K562 (cell line): ENCODE results near the gene PTPN18. TPM values are rescaled to one million over a fixed set of nuclear protein-coding genes. Genes with fewer than 3 reads are reported as not detected.

Experiments
- ATAC-seq: fragments of 200-7000 bp; cut with Tn5 transposase; 3 replicates; pipeline ENCODE4 v1.9.1; 2020; ENCODE audit warnings: moderate library complexity
- BruUV-seq: library from RNA; stranded (reverse); fragments of 400-500 nt; replicated peaks from 2 replicates; lab custom pipeline; 2021; lab: Mats Ljungman, UMichigan
- CTCF ChIA-PET: fragments of 300-600 bp; formaldehyde crosslinking; extraction: SDS; loops from one replicate; lab custom pipeline; 2021; ENCODE audit warnings: low intra/inter-chr PET ratio; lab: Yijun Ruan, JAX
- POLR2A ChIA-PET: fragments of 300-600, 350-650 bp; sonication (Branson Sonifier 250); formaldehyde crosslinking; extraction: SDS; loops from one replicate; lab custom pipeline; 2021; ENCODE audit warnings: antibody characterized with exemption, inconsistent platforms; lab: Yijun Ruan, JAX
- DNase-seq, 4 experiments: peaks; one replicate each; pipeline versions ENCODE4 v3.0.0 to v3.0.0-alpha.2; 2011 to 2018; ENCODE audit warnings: low spot score in 3 of 4, mixed read lengths in 3 of 4; ENCODE audit errors: extremely low read depth in 1 of 4
- FAIRE-seq: peaks from 2 replicates; lab custom pipeline; 2011; peaks lifted over from hg19 to GRCh38; lab: Jason Lieb, UNC
- H2AFZ ChIP-seq: 2 replicates; pipeline ENCODE4 v1.6.0; 2011; ENCODE audit warnings: low read depth, low read length, control low read depth, inconsistent platforms
- H3K27ac ChIP-seq: fragments of 200-600 bp; 3 replicates; pipeline ENCODE4 v1.8.0; 2011; ENCODE audit warnings: low read depth, mild to moderate bottlenecking, control low read depth, inconsistent platforms, low read length, moderate library complexity, mixed read lengths; ENCODE audit errors: extremely low read depth
- H3K27me3 ChIP-seq, 2 experiments: fragments of 300-600 bp in 1 of 2; 2 replicates in 1 of 2; 3 replicates in 1 of 2; pipeline versions ENCODE4 v1.6.0 to v1.8.0; 2011; ENCODE audit warnings: inconsistent platforms in 2 of 2, low read length in 2 of 2, mild to moderate bottlenecking in 1 of 2, mixed read lengths in 1 of 2, moderate library complexity in 1 of 2; ENCODE audit not compliant: control insufficient read depth in 2 of 2, insufficient read depth in 2 of 2
- H3K36me3 ChIP-seq: fragments of 300-600 bp; 3 replicates; pipeline ENCODE4 v1.8.0; 2011; ENCODE audit warnings: mild to moderate bottlenecking, low read length, inconsistent platforms; ENCODE audit not compliant: control insufficient read depth, insufficient read depth
- H3K4me1 ChIP-seq, 2 experiments: fragments of 200-600 bp in 1 of 2; replicated peaks in 1 of 2; 2 replicates in 1 of 2; 3 replicates in 1 of 2; pipeline versions ENCODE4 v1.5.1 to v1.8.0; 2011; ENCODE audit warnings: inconsistent platforms in 2 of 2, low read length in 2 of 2, mild to moderate bottlenecking in 1 of 2, mixed read lengths in 1 of 2, moderate library complexity in 1 of 2; ENCODE audit not compliant: control insufficient read depth in 2 of 2, insufficient read depth in 2 of 2
- H3K4me2 ChIP-seq: 2 replicates; pipeline ENCODE4 v1.6.1; 2011; ENCODE audit warnings: low read length, control low read depth, inconsistent platforms, mixed read lengths; ENCODE audit not compliant: insufficient read depth
- H3K4me3 ChIP-seq: fragments of 200-600 bp; sonication (generic), shearing (Covaris generic); 2 replicates; pipeline ENCODE4 v1.5.1; 2016; ENCODE audit warnings: control low read depth, inconsistent platforms
- H3K79me2 ChIP-seq: fragments of 200-600 bp; 3 replicates; pipeline ENCODE4 v1.8.0; 2011; ENCODE audit warnings: low read length, inconsistent platforms; ENCODE audit not compliant: control insufficient read depth, insufficient read depth
- H3K9ac ChIP-seq, 2 experiments: 2 replicates each; pipeline versions ENCODE4 v1.6.0 to v1.6.1; 2011; ENCODE audit warnings: low read depth in 2 of 2, low read length in 2 of 2, control low read depth in 1 of 2, inconsistent platforms in 1 of 2, mild to moderate bottlenecking in 1 of 2, mixed read lengths in 1 of 2; ENCODE audit not compliant: insufficient read depth in 1 of 2
- H3K9me1 ChIP-seq: one replicate; pipeline ENCODE4 v1.6.0; 2011; ENCODE audit warnings: inconsistent platforms, mild to moderate bottlenecking, low read length, moderate library complexity; ENCODE audit not compliant: control insufficient read depth, insufficient read depth
- H3K9me3 ChIP-seq: replicated peaks from 2 replicates; pipeline ENCODE4 v1.5.1; 2011; ENCODE audit warnings: low read depth, low read length, inconsistent platforms; ENCODE audit not compliant: control insufficient read depth, insufficient read depth
- H4K20me1 ChIP-seq: replicated peaks from 2 replicates; pipeline ENCODE4 v1.6.1; 2011; ENCODE audit warnings: low read length, inconsistent platforms, mixed read lengths; ENCODE audit not compliant: control insufficient read depth, insufficient read depth
- CBFA2T2 ChIP-seq: fragments of 450-650 bp; conservative IDR thresholded peaks from 2 replicates; pipeline ENCODE4 v1.6.1; 2017; ENCODE audit warnings: mild to moderate bottlenecking
- CHD4 ChIP-seq: fragments of 200-600 bp; sonication (generic); IDR thresholded peaks from 3 replicates; pipeline ENCODE4 v1.6.1; 2012; ENCODE audit warnings: low read depth, mild to moderate bottlenecking, mixed read lengths, low read length, inconsistent platforms; ENCODE audit not compliant: insufficient read depth, insufficient replicate concordance, poor library complexity, severe bottlenecking
- HNRNPH1 ChIP-seq: fragments of 200-400 bp; formaldehyde crosslinking; optimal IDR thresholded peaks from 2 replicates; pipeline ENCODE3; 2017; ENCODE audit warnings: low read depth, mild to moderate bottlenecking, low read length, moderate library complexity
- JUND ChIP-seq, 2 experiments: IDR thresholded peaks; 2 replicates in 1 of 2; 3 replicates in 1 of 2; pipeline ENCODE4 v1.6.1; 2011; ENCODE audit warnings: borderline replicate concordance in 2 of 2, low read depth in 2 of 2, low read length in 2 of 2, improper control_type of control experiment in 1 of 2, missing biosample characterization in 1 of 2, missing genetic modification characterization in 1 of 2, missing genetic modification reagents in 1 of 2
- KDM4B ChIP-seq, 2 experiments: fragments of 450-650 bp in 1 of 2; sonication (generic) in 1 of 2; IDR thresholded peaks; 2 replicates each; pipeline ENCODE4 v1.6.1; 2016 to 2017; ENCODE audit warnings: borderline replicate concordance in 2 of 2, antibody characterized with exemption in 1 of 2, low read depth in 1 of 2, mild to moderate bottlenecking in 1 of 2
- MED1 ChIP-seq: sonication (generic); formaldehyde crosslinking; IDR thresholded peaks from 2 replicates; pipeline ENCODE4 v1.8.1; 2023; ENCODE audit warnings: missing genetic modification reagents, borderline replicate concordance
- NFIC ChIP-seq: fragments of 450-650 bp; IDR thresholded peaks from 2 replicates; pipeline ENCODE4 v1.6.1; 2017; ENCODE audit warnings: mild to moderate bottlenecking, inconsistent platforms
- SREBF1 ChIP-seq: fragments of 150-350 bp; IDR thresholded peaks from 2 replicates; pipeline ENCODE4 v1.6.1; 2014; ENCODE audit warnings: antibody characterized with exemption, low read depth, low read length, borderline replicate concordance
- ZC3H11A ChIP-seq: IDR thresholded peaks from 2 replicates; pipeline ENCODE4 v1.6.1; 2012; ENCODE audit warnings: low read depth, low read length, improper control_type of control experiment
- ZNF232 ChIP-seq: sonication (generic); formaldehyde crosslinking; IDR thresholded peaks from 2 replicates; pipeline ENCODE4 v1.8.0; 2022; ENCODE audit warnings: mild to moderate bottlenecking, missing genetic modification reagents
- WGBS: fragments of 100-300 bp; shearing (Covaris generic); methylation state at CpG from one replicate; pipeline ENCODE4 v1.1.6; 2016; ENCODE audit warnings: low coverage, mixed read lengths; ENCODE audit not compliant: insufficient coverage; ENCODE audit errors: missing lambda C conversion rate; 5-methylcytosine and 5-hydroxymethylcytosine counted together
- in situ Hi-C: fragments of 300-500 bp; cut with MboI; formaldehyde crosslinking; loops from 4 replicates; pipeline ENCODE4 v1.15.0; 2018; ENCODE audit warnings: inconsistent platforms, mixed read lengths
- intact Hi-C: fragments of 100-400 bp; cut with micrococcal nuclease; formaldehyde crosslinking; loops from 2 replicates; pipeline ENCODE4 v1.14.2; 2022
- polyA plus RNA-seq, 8 experiments: library from polyadenylated mRNA; depleted of rRNA in 4 of 8; stranded (reverse) in 5 of 8; unstranded in 3 of 8; fragments of >200 nt; fragmentation: Nextera tagmentation in 2 of 8; fragmentation: Illumina TruSeq in 1 of 8; extraction: Ambion mirVana in 2 of 8; extraction: Trizol in 1 of 8; gene quantifications; 2 replicates each; pipeline versions ENCODE4 v1.2.1 to v1.2.3, GENCODE V29; 2011 to 2014; ENCODE audit warnings: inconsistent platforms in 1 of 8, missing spikeins in 1 of 8
- total RNA-seq, 7 experiments: library from RNA; depleted of rRNA in 6 of 7; stranded (reverse); fragments of >200 nt in 6 of 7; fragmentation: Illumina TruSeq in 2 of 7; extraction: Trizol in 2 of 7; gene quantifications; 2 replicates each; pipeline versions ENCODE4 v1.2.1 to v1.2.3, GENCODE V29; 2011 to 2021; ENCODE audit warnings: low replicate concordance in 1 of 7
- TF ChIP-seq, protein P1 (sequence below): fragments of 200-800 bp; sonication (Bioruptor generic); IDR thresholded peaks from 2 replicates; pipeline ENCODE4 v1.6.1; 2016; ENCODE audit warnings: missing genetic modification characterization, missing compliant biosample characterization
- TF ChIP-seq, protein P2 (sequence below): fragments of 250-450 bp; sonication (Bioruptor Pico); IDR thresholded peaks from 2 replicates; pipeline ENCODE4 v1.6.1; 2021; ENCODE audit warnings: mild to moderate bottlenecking

PTPN18 gene
- total and polyA plus RNA-seq, 9 of the 15 experiments (the other 6 are each of a cell fraction or from before 2014, with no cell fraction given), result 11.6 to 90.7 (median 49.6) TPM

GRCh38 chr2:130357864-130358263 is 2.0 kb downstream of the PTPN18 start:
- DNase-seq, result no peak
- intact Hi-C loops, result no loop called here
- H3K27ac ChIP-seq, result no peak overlapping the region

More at GRCh38 chr2:130357864-130358263, 2.0 kb downstream of the PTPN18 start:
- ChIA-PET CTCF (no interaction called here), POLR2A (no interaction called here)
- WGBS, result 98% methylated on average over 7 of the region's 7 CpGs
- peaks cover 5 to 41% of the 10 kb centered on the region in 2 experiments; a peak in 4 of 5 replicates for H3K4me1 ChIP-seq
- H3K9ac ChIP-seq, result no peak overlapping the region
- peaks cover 19% of the 10 kb centered on the region for H3K79me2 ChIP-seq
- no peak overlapping the region for H3K4me2 ChIP-seq
- peaks cover 4% of the 10 kb centered on the region; the same call in 1 of the 3 replicates for H3K36me3 ChIP-seq
- H3K4me3 ChIP-seq, result no peak overlapping the region
- H3K9me1 ChIP-seq, result no peaks in the 10 kb centered on the region
- H2AFZ ChIP-seq, result no peak overlapping the region
- no TSS peak for BruUV-seq
- H3K27me3 ChIP-seq, result no peaks in the 10 kb centered on the region
- ATAC-seq (no peak), FAIRE-seq (no peak)
- no peaks in the 10 kb centered on the region for H4K20me1 ChIP-seq
- H3K9me3 ChIP-seq, result no peaks in the 10 kb centered on the region
- in situ Hi-C loops, result no loop called here
- TF ChIP-seq ZNF232 (CRISPR knock-in tag), result no peak
- no peak for TF ChIP-seq CHD4
- TF ChIP-seq HNRNPH1, result no peak
- no peak for TF ChIP-seq SREBF1
- TF ChIP-seq JUND (IDR thresholded peaks at IDR 0.05; ENCODE audit: borderline replicate concordance, low read depth, low read length), result no peak
- TF ChIP-seq JUND (tag; IDR thresholded peaks at IDR 0.05; ENCODE audit: borderline replicate concordance, low read depth, low read length), result no peak
- no peak for TF ChIP-seq KDM4B (IDR thresholded peaks at IDR 0.05; ENCODE audit: borderline replicate concordance in 2 of 2, low read depth in 1 of 2)
- no peak for TF ChIP-seq MED1 (CRISPR knock-in tag)
- TF ChIP-seq, protein P1, sequence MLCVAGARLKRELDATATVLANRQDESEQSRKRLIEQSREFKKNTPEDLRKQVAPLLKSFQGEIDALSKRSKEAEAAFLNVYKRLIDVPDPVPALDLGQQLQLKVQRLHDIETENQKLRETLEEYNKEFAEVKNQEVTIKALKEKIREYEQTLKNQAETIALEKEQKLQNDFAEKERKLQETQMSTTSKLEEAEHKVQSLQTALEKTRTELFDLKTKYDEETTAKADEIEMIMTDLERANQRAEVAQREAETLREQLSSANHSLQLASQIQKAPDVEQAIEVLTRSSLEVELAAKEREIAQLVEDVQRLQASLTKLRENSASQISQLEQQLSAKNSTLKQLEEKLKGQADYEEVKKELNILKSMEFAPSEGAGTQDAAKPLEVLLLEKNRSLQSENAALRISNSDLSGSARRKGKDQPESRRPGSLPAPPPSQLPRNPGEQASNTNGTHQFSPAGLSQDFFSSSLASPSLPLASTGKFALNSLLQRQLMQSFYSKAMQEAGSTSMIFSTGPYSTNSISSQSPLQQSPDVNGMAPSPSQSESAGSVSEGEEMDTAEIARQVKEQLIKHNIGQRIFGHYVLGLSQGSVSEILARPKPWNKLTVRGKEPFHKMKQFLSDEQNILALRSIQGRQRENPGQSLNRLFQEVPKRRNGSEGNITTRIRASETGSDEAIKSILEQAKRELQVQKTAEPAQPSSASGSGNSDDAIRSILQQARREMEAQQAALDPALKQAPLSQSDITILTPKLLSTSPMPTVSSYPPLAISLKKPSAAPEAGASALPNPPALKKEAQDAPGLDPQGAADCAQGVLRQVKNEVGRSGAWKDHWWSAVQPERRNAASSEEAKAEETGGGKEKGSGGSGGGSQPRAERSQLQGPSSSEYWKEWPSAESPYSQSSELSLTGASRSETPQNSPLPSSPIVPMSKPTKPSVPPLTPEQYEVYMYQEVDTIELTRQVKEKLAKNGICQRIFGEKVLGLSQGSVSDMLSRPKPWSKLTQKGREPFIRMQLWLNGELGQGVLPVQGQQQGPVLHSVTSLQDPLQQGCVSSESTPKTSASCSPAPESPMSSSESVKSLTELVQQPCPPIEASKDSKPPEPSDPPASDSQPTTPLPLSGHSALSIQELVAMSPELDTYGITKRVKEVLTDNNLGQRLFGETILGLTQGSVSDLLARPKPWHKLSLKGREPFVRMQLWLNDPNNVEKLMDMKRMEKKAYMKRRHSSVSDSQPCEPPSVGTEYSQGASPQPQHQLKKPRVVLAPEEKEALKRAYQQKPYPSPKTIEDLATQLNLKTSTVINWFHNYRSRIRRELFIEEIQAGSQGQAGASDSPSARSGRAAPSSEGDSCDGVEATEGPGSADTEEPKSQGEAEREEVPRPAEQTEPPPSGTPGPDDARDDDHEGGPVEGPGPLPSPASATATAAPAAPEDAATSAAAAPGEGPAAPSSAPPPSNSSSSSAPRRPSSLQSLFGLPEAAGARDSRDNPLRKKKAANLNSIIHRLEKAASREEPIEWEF (CRISPR knock-in tag), result no peak
- no peak for TF ChIP-seq ZC3H11A
- no peak for TF ChIP-seq NFIC
- TF ChIP-seq, protein P2, sequence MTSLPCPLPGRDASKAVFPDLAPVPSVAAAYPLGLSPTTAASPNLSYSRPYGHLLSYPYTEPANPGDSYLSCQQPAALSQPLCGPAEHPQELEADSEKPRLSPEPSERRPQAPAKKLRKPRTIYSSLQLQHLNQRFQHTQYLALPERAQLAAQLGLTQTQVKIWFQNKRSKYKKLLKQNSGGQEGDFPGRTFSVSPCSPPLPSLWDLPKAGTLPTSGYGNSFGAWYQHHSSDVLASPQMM (CRISPR knock-in tag), result no peak
- TF ChIP-seq CBFA2T2, result no peak
- TF ChIP-seq, all 486 proteins: peak for 0
